ENCODE measurements around the gene CDK19. TPM values are rescaled to one million over a fixed set of nuclear protein-coding genes. Genes with fewer than 3 reads are reported as not detected.
"Not testable (repeated sequence)": the region's sequence is repeated elsewhere in the genome, so short reads cannot be mapped to it uniquely, and the experiment has no call there.

The CDK19 gene
- total RNA-seq, 1 experiment from 2014 or later, result 24.3 TPM

DNA sequence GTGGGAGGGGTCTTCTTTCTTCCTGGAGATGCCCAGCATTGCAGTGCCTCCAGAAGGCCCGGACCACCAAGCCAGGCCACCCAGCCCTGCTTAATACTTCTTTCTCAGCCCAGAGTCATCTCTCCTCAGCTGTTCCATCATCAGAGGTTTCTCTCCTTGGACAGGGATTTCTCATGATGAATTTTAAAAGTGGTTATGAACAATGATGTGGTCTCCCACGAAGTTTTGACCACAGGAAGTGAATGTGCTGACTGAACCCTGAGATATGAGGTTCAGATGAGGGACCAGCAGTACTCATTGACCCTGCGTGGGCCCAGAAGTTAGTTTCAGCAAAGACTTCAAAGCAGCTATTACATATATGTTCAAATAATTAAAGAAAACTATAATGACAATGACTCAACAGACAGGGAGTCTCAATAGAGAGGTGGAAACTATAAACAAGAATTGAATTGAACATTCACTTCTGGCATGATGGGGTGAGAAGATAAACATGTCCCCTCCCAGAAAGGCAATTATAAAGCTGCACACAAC is 224.4 kb downstream of the CDK19 start:
- H3K9me3 Mint-ChIP-seq (ENCODE audit: low read depth, unreplicated experiment), result peaks cover 3% of the 10 kb centered on the region
- CTCF ChIA-PET, result no interaction called here
- no TSS peak for BruUV-seq (replicated peaks)
- TF ChIP-seq, protein P1, sequence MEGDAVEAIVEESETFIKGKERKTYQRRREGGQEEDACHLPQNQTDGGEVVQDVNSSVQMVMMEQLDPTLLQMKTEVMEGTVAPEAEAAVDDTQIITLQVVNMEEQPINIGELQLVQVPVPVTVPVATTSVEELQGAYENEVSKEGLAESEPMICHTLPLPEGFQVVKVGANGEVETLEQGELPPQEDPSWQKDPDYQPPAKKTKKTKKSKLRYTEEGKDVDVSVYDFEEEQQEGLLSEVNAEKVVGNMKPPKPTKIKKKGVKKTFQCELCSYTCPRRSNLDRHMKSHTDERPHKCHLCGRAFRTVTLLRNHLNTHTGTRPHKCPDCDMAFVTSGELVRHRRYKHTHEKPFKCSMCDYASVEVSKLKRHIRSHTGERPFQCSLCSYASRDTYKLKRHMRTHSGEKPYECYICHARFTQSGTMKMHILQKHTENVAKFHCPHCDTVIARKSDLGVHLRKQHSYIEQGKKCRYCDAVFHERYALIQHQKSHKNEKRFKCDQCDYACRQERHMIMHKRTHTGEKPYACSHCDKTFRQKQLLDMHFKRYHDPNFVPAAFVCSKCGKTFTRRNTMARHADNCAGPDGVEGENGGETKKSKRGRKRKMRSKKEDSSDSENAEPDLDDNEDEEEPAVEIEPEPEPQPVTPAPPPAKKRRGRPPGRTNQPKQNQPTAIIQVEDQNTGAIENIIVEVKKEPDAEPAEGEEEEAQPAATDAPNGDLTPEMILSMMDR (IDR thresholded peaks at IDR 0.05; ENCODE audit: unreplicated experiment), result no peak
- H3K4me1 Mint-ChIP-seq (ENCODE audit: low read depth, unreplicated experiment), result no peaks in the 10 kb centered on the region
- H3K27me3 Mint-ChIP-seq (ENCODE audit: unreplicated experiment), result no peaks in the 10 kb centered on the region
- H3K36me3 Mint-ChIP-seq (ENCODE audit: insufficient read depth, unreplicated experiment), result no peaks in the 10 kb centered on the region
- no peak overlapping the region for H3K27ac Mint-ChIP-seq (ENCODE audit: unreplicated experiment)
- H3K4me3 Mint-ChIP-seq (ENCODE audit: low read depth, unreplicated experiment), result no peak overlapping the region
- no peak for DNase-seq
- intact Hi-C loops (cut with micrococcal nuclease; ENCODE audit: unreplicated experiment), result no loop called here

DNA sequence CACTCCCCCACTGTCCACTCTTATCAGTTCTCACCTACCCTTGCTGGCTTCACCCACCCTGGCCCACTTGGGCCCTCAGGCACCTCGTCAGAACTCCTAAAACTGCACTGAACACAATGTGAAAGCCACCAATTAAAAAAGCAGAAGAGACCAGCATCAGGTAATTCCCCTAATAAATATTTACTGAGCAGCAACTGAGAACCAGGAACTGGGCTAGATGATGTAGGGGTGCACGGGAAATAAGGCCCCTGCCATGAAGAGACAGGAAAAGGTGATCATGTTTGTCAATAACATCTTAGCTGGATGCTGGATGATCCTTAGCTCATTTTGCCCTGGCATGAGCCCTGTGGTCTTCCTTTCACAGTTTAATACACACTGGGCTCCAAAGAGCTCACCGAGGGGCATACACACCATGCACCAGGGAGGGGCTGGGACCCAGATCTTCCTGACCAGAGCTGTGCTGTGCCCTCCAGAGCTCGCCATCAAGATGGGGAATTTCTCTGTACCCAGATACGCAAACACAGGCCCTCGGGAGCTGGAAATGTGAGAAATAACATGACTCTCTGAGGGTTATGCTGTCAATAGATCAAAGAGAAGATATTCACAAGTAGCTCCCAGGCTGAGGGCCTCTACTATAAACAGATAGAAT is 225.3 kb downstream of the CDK19 start:
- Mint-ChIP-seq H3K4me1 (ENCODE audit: low read depth, unreplicated experiment) (no peaks in the 10 kb centered on the region), H3K36me3 (ENCODE audit: insufficient read depth, unreplicated experiment) (no peaks in the 10 kb centered on the region), H3K27me3 (ENCODE audit: unreplicated experiment) (no peaks in the 10 kb centered on the region), H3K9me3 (ENCODE audit: low read depth, unreplicated experiment) (peaks cover 3% of the 10 kb centered on the region), H3K27ac (ENCODE audit: unreplicated experiment) (no peak overlapping the region), H3K4me3 (ENCODE audit: low read depth, unreplicated experiment) (no peak overlapping the region)
- intact Hi-C loops (cut with micrococcal nuclease; ENCODE audit: unreplicated experiment), result no loop called here
- TF ChIP-seq, protein P1 (IDR thresholded peaks at IDR 0.05; ENCODE audit: unreplicated experiment), result no peak
- no peak for DNase-seq
- CTCF ChIA-PET, result no interaction called here
- no TSS peak for BruUV-seq (replicated peaks)

DNA sequence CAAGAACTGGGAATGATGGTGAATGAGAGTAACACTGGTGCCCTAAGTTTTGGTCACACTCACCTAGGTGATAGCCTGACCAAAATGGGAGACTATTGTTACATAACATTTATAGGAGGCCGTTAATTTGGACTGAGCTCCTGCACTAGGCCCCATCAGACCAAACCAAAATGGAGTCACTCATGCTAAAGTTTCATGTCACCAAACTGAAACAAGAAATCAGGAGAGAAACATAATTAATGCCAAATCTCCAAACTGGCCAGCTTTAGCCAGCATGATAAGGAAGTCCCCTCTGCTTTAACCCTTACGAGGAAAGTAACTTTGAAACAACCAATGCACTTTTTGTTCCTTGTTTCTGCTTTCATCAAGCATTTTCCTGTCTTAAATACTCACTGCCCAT is 227.9 kb downstream of the CDK19 start:
- Mint-ChIP-seq H3K4me1 (ENCODE audit: low read depth, unreplicated experiment) (no peaks in the 10 kb centered on the region), H3K36me3 (ENCODE audit: insufficient read depth, unreplicated experiment) (no peaks in the 10 kb centered on the region), H3K27me3 (ENCODE audit: unreplicated experiment) (no peaks in the 10 kb centered on the region), H3K4me3 (ENCODE audit: low read depth, unreplicated experiment) (no peak overlapping the region), H3K27ac (ENCODE audit: unreplicated experiment) (no peak overlapping the region), H3K9me3 (ENCODE audit: low read depth, unreplicated experiment) (no peaks in the 10 kb centered on the region)
- BruUV-seq (replicated peaks), result no TSS peak
- CTCF ChIA-PET, result no interaction called here
- intact Hi-C loops (cut with micrococcal nuclease; ENCODE audit: unreplicated experiment), result no loop called here
- TF ChIP-seq, protein P1 (IDR thresholded peaks at IDR 0.05; ENCODE audit: unreplicated experiment), result no peak
- no peak for DNase-seq

DNA sequence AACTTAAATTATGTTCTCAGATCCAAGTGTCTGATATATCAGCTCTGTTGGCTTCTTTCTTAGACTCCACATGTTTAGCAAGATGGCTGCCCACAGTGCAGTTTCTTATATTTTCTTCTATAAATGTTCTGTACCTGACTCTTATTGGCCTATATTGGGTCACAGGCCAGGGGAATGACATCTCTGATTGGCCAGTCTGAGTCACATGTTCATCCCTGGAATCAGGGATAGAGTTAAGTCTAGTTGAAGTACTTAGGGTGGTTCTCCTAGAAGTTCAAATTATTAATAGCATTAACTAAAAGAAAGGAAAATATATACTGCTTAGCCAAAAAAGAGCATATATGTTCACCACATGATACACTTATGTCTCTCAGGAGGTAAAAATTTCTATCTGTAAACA is 233.6 kb downstream of the CDK19 start:
- Mint-ChIP-seq H3K4me1 (ENCODE audit: low read depth, unreplicated experiment) (no peaks in the 10 kb centered on the region), H3K9me3 (ENCODE audit: low read depth, unreplicated experiment) (no peaks in the 10 kb centered on the region), H3K27ac (ENCODE audit: unreplicated experiment) (no peak overlapping the region), H3K36me3 (ENCODE audit: insufficient read depth, unreplicated experiment) (no peaks in the 10 kb centered on the region), H3K4me3 (ENCODE audit: low read depth, unreplicated experiment) (no peak overlapping the region), H3K27me3 (ENCODE audit: unreplicated experiment) (no peaks in the 10 kb centered on the region)
- no peak for DNase-seq
- no TSS peak for BruUV-seq (replicated peaks)
- TF ChIP-seq, protein P1 (IDR thresholded peaks at IDR 0.05; ENCODE audit: unreplicated experiment), result no peak
- intact Hi-C loops (cut with micrococcal nuclease; ENCODE audit: unreplicated experiment), result no loop called here
- CTCF ChIA-PET, result no interaction called here

DNA sequence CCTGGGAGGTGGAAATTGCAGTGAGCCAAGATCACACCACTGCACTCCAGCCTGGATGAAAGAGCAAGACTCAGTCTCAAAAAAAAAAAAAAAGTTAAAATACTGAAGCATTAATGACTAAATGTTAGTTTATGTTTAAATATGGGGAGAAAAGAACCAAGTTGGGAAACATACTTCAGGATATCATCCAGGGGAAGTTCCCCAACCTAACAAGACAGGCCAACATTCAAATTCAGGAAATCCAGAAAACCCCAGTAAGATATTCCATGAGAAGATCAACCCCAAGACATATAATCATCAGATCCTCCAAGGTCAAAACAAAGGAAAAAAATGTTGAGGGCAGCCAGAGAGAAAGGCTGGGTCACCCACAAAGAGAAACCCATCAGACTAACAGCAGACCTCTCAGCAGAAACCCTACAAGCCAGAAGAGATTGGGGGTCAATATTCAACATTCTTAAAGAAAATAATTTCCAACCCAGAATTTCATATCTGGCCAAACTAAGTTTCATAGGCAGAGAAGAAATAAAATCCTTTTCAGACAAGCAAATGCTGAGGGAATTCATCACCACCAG is 237.6 kb downstream of the CDK19 start:
- H3K36me3 Mint-ChIP-seq (ENCODE audit: insufficient read depth, unreplicated experiment); H3K9me3 Mint-ChIP-seq (ENCODE audit: low read depth, unreplicated experiment); CTCF ChIA-PET; H3K4me1 Mint-ChIP-seq (ENCODE audit: low read depth, unreplicated experiment); H3K27ac Mint-ChIP-seq (ENCODE audit: unreplicated experiment); intact Hi-C loops (cut with micrococcal nuclease; ENCODE audit: unreplicated experiment); BruUV-seq (replicated peaks); DNase-seq; H3K4me3 Mint-ChIP-seq (ENCODE audit: low read depth, unreplicated experiment); H3K27me3 Mint-ChIP-seq (ENCODE audit: unreplicated experiment): not testable (repeated sequence)
